HFF-Myc (cell line): ENCODE measurements around the gene PRRC2A.

Experiments used
- DNase-seq: peaks from one replicate; pipeline ENCODE4 v3.0.0-alpha.2; 2011; ENCODE audit warnings: low read depth; ENCODE audit errors: extremely low read depth
- H3K4me3 ChIP-seq: replicated peaks from 2 replicates; pipeline ENCODE4 v1.5.1; 2011; ENCODE audit warnings: low read depth, mild to moderate bottlenecking, control low read depth, low read length
- TF ChIP-seq, protein P1 (sequence below): IDR thresholded peaks from 2 replicates; pipeline ENCODE4 v1.5.1; 2012; ENCODE audit warnings: mild to moderate bottlenecking, low read depth, low read length, control low read depth; ENCODE audit errors: missing control alignments

The PRRC2A gene

DNA sequence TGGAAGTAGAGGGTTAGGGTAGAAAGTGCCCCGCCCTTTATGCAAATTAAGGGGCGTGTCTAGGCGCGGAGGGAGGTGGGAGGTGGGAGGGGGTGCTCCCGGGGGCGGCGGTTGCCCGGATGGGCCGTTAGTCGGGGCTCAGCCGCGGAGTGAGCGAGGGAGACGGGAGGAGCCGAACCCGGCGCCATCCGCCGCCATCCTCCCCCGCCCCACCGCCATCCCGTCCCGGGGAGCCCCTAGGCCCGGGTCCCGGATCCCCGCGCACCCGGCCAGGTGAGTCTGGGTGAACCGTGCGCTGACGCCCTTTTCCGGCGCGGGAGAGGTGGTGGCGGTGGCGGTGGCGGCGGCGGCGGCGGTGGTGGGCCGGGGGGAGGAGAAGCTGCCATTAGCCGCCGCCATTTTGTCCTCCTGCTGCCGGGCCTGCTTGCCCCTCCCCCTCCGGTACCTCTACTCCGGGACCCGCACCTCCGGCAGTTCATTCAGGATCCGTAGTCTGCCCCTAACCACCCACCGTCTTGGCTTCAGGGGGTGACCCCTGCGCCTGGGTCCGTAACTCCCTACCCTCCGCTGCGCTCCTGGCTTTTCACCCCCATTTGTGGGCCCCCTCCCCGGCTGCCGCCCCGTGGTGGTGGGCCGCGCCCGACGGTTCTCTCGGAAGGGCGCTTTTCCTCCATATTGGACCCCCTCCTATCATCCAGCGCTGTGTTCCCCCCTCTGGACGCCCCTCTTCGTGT, at the start of gene PRRC2A:
PRRC2A (plus strand) TSS at position 130 of the 734 bp plus-strand sequence. CDS start 2,075 bp downstream, outside the sequence.
- TF ChIP-seq, protein P1, sequence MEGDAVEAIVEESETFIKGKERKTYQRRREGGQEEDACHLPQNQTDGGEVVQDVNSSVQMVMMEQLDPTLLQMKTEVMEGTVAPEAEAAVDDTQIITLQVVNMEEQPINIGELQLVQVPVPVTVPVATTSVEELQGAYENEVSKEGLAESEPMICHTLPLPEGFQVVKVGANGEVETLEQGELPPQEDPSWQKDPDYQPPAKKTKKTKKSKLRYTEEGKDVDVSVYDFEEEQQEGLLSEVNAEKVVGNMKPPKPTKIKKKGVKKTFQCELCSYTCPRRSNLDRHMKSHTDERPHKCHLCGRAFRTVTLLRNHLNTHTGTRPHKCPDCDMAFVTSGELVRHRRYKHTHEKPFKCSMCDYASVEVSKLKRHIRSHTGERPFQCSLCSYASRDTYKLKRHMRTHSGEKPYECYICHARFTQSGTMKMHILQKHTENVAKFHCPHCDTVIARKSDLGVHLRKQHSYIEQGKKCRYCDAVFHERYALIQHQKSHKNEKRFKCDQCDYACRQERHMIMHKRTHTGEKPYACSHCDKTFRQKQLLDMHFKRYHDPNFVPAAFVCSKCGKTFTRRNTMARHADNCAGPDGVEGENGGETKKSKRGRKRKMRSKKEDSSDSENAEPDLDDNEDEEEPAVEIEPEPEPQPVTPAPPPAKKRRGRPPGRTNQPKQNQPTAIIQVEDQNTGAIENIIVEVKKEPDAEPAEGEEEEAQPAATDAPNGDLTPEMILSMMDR = no peak
- no peak for DNase-seq
- H3K4me3 ChIP-seq = peak within 1 kb of the TSS; percentile 54

DNA sequence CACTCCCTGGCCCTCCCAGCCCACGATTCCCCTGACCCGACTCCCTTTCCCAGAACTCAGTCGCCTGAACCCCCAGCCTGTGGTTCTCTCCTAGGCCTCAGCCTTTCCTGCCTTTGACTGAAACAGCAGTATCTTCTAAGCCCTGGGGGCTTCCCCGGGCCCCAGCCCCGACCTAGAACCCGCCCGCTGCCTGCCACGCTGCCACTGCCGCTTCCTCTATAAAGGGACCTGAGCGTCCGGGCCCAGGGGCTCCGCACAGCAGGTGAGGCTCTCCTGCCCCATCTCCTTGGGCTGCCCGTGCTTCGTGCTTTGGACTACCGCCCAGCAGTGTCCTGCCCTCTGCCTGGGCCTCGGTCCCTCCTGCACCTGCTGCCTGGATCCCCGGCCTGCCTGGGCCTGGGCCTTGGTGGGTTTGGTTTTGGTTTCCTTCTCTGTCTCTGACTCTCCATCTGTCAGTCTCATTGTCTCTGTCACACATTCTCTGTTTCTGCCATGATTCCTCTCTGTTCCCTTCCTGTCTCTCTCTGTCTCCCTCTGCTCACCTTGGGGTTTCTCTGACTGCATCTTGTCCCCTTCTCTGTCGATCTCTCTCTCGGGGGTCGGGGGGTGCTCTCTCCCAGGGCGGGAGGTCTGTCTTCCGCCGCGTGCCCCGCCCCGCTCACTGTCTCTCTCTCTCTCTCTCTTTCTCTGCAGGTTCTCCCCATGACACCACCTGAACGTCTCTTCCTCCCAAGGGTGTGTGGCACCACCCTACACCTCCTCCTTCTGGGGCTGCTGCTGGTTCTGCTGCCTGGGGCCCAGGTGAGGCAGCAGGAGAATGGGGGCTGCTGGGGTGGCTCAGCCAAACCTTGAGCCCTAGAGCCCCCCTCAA, 48.2 kb upstream of the PRRC2A start, which contains the start of gene LTA:
LTA (plus strand) TSS at position 249 of the 871 bp plus-strand sequence; CDS start at position 703, 454 bp downstream.
- no peak within 1 kb of the TSS for H3K4me3 ChIP-seq
- TF ChIP-seq, protein P1 = no peak
- DNase-seq = no peak

DNA sequence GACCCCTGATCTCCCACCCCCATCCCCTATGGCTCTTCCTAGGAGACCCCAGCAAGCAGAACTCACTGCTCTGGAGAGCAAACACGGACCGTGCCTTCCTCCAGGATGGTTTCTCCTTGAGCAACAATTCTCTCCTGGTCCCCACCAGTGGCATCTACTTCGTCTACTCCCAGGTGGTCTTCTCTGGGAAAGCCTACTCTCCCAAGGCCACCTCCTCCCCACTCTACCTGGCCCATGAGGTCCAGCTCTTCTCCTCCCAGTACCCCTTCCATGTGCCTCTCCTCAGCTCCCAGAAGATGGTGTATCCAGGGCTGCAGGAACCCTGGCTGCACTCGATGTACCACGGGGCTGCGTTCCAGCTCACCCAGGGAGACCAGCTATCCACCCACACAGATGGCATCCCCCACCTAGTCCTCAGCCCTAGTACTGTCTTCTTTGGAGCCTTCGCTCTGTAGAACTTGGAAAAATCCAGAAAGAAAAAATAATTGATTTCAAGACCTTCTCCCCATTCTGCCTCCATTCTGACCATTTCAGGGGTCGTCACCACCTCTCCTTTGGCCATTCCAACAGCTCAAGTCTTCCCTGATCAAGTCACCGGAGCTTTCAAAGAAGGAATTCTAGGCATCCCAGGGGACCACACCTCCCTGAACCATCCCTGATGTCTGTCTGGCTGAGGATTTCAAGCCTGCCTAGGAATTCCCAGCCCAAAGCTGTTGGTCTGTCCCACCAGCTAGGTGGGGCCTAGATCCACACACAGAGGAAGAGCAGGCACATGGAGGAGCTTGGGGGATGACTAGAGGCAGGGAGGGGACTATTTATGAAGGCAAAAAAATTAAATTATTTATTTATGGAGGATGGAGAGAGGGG, 47.0 kb upstream of the PRRC2A start:
- H3K4me3 ChIP-seq = no peak overlapping the region
- TF ChIP-seq, protein P1 = no peak
- no peak for DNase-seq

DNA sequence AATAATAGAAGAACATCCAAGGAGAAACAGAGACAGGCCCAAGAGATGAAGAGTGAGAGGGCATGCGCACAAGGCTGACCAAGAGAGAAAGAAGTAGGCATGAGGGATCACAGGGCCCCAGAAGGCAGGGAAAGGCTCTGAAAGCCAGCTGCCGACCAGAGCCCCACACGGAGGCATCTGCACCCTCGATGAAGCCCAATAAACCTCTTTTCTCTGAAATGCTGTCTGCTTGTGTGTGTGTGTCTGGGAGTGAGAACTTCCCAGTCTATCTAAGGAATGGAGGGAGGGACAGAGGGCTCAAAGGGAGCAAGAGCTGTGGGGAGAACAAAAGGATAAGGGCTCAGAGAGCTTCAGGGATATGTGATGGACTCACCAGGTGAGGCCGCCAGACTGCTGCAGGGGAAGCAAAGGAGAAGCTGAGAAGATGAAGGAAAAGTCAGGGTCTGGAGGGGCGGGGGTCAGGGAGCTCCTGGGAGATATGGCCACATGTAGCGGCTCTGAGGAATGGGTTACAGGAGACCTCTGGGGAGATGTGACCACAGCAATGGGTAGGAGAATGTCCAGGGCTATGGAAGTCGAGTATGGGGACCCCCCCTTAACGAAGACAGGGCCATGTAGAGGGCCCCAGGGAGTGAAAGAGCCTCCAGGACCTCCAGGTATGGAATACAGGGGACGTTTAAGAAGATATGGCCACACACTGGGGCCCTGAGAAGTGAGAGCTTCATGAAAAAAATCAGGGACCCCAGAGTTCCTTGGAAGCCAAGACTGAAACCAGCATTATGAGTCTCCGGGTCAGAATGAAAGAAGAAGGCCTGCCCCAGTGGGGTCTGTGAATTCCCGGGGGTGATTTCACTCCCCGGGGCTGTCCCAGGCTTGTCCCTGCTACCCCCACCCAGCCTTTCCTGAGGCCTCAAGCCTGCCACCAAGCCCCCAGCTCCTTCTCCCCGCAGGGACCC, 46.1 kb upstream of the PRRC2A start:
- TF ChIP-seq, protein P1 = no peak
- H3K4me3 ChIP-seq = no peak overlapping the region
- no peak for DNase-seq

DNA sequence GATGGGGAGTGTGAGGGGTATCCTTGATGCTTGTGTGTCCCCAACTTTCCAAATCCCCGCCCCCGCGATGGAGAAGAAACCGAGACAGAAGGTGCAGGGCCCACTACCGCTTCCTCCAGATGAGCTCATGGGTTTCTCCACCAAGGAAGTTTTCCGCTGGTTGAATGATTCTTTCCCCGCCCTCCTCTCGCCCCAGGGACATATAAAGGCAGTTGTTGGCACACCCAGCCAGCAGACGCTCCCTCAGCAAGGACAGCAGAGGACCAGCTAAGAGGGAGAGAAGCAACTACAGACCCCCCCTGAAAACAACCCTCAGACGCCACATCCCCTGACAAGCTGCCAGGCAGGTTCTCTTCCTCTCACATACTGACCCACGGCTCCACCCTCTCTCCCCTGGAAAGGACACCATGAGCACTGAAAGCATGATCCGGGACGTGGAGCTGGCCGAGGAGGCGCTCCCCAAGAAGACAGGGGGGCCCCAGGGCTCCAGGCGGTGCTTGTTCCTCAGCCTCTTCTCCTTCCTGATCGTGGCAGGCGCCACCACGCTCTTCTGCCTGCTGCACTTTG, 45.1 kb upstream of the PRRC2A start, which contains the start of gene TNF:
TNF (plus strand) TSS at position 231 of the 567 bp plus-strand sequence; CDS start at position 408, 177 bp downstream.
- H3K4me3 ChIP-seq = no peak within 1 kb of the TSS
- TF ChIP-seq, protein P1 = no peak
- DNase-seq = no peak
